Hematopoietic multipotent progenitor cell treated with erythropoietin and hydrocortisone succinate and interleukin-3 and kit ligand, for 6 days (in vitro differentiated cells): Measurements from ENCODE around the gene CHST3.
A peak's percentile ranks its signal among the peaks of the same experiment; 100 is the strongest.

Experiments used
- DNase-seq: peaks from one replicate; pipeline ENCODE4 v3.0.0-alpha.2; 2015

The CHST3 gene

GRCh38 chr10:72061491-72061890, 97.3 kb downstream of the CHST3 start:
- peak; percentile 24 for DNase-seq

- no peak for DNase-seq
Observed at GRCh38 chr10:72061930-72062329, 97.7 kb downstream of the CHST3 start.

GRCh38 chr10:72062382-72062781, 98.2 kb downstream of the CHST3 start:
- DNase-seq: no peak
